H1 (cell line): ENCODE data around the gene ARHGAP26. TPM values are rescaled to one million over a fixed set of nuclear protein-coding genes. Genes with fewer than 3 reads are reported as not detected.

Source experiments
- CTCF ChIA-PET: fragments of 300-600 bp; sonication (Branson Sonifier 250); formaldehyde crosslinking; loops from one replicate; lab custom pipeline; 2021; ENCODE audit not compliant: partially characterized antibody; lab: Charles Lee
- POLR2A ChIA-PET: fragments of 300-600 bp; sonication (Branson Sonifier 250); formaldehyde crosslinking; loops from one replicate; lab custom pipeline; 2021; ENCODE audit warnings: inconsistent platforms; ENCODE audit not compliant: partially characterized antibody; lab: Charles Lee
- DNase-seq, 2 experiments: peaks; one replicate each; pipeline versions ENCODE4 v3.0.0 to v3.0.0-alpha.2; 2010 to 2022; ENCODE audit warnings: low spot score in 2 of 2, low read depth in 1 of 2, mixed read lengths in 1 of 2
- FAIRE-seq: peaks from 2 replicates; lab custom pipeline; 2011; peaks lifted over from hg19 to GRCh38; lab: Jason Lieb, UNC
- H2AFZ ChIP-seq: 2 replicates; pipeline ENCODE4 v1.8.1; 2012; ENCODE audit warnings: low read length, inconsistent platforms
- H2AK5ac ChIP-seq: 2 replicates; pipeline ENCODE4 v1.6.1; 2013; ENCODE audit warnings: low read depth, low read length
- H2BK120ac ChIP-seq: replicated peaks from 2 replicates; pipeline ENCODE3; 2013; ENCODE audit warnings: low read depth, low read length, inconsistent platforms
- H2BK12ac ChIP-seq: 2 replicates; pipeline ENCODE4 v1.6.1; 2013; ENCODE audit warnings: low read depth, low read length
- H2BK15ac ChIP-seq: 2 replicates; pipeline ENCODE4 v1.6.1; 2013; ENCODE audit warnings: low read length
- H2BK20ac ChIP-seq: 2 replicates; pipeline ENCODE4 v1.6.1; 2013; ENCODE audit warnings: low read length
- H2BK5ac ChIP-seq: 2 replicates; pipeline ENCODE4 v1.6.1; 2013; ENCODE audit warnings: low read depth, low read length
- H3K14ac ChIP-seq: 2 replicates; pipeline ENCODE4 v1.6.1; 2013; ENCODE audit warnings: inconsistent platforms; ENCODE audit not compliant: insufficient read length
- H3K18ac ChIP-seq: 2 replicates; pipeline ENCODE4 v1.6.1; 2013; ENCODE audit warnings: low read length; ENCODE audit errors: extremely low read depth
- H3K23ac ChIP-seq: 2 replicates; pipeline ENCODE4 v1.6.1; 2013; ENCODE audit warnings: inconsistent platforms; ENCODE audit not compliant: insufficient read length
- H3K23me2 ChIP-seq: 2 replicates; pipeline ENCODE4 v1.6.1; 2013; ENCODE audit warnings: low read depth, low read length
- H3K27ac ChIP-seq: 2 replicates; pipeline ENCODE4 v1.6.1; 2011; ENCODE audit warnings: low read depth, low read length, inconsistent platforms
- H3K27me3 ChIP-seq, 4 experiments: replicated peaks in 1 of 4; 1 replicate in 1 of 4; 2 replicates in 3 of 4; pipeline versions ENCODE4 v1.6.1 to v1.8.1; 2011 to 2013; ENCODE audit warnings: low read length in 3 of 4, mild to moderate bottlenecking in 3 of 4, inconsistent platforms in 2 of 4, mixed read lengths in 2 of 4, moderate library complexity in 1 of 4; ENCODE audit not compliant: control insufficient read depth in 3 of 4, insufficient read depth in 3 of 4; ENCODE audit errors: extremely low read depth in 1 of 4
- H3K36me3 ChIP-seq, 4 experiments: 2 replicates each; pipeline versions ENCODE4 v1.6.1 to v1.8.1; 2011 to 2013; ENCODE audit warnings: mild to moderate bottlenecking in 4 of 4, low read length in 3 of 4, moderate library complexity in 2 of 4, control low read depth in 1 of 4, inconsistent platforms in 1 of 4; ENCODE audit not compliant: insufficient read depth in 4 of 4, control insufficient read depth in 2 of 4
- H3K4ac ChIP-seq: replicated peaks from 2 replicates; pipeline ENCODE3; 2013; ENCODE audit warnings: low read length, low read depth, mixed read lengths, inconsistent platforms; ENCODE audit not compliant: insufficient read length
- H3K4me1 ChIP-seq, 4 experiments: replicated peaks in 1 of 4; 1 replicate in 1 of 4; 2 replicates in 3 of 4; pipeline versions ENCODE4 v1.6.1 to v1.8.1; 2011 to 2013; ENCODE audit warnings: low read length in 3 of 4, inconsistent platforms in 2 of 4, mixed read lengths in 1 of 4; ENCODE audit not compliant: insufficient read depth in 4 of 4, control insufficient read depth in 3 of 4
- H3K4me2 ChIP-seq, 2 experiments: 2 replicates each; pipeline versions ENCODE4 v1.6.1 to v1.8.1; 2011 to 2013; ENCODE audit warnings: low read depth in 2 of 2, low read length in 2 of 2, control low read depth in 1 of 2, inconsistent platforms in 1 of 2, mild to moderate bottlenecking in 1 of 2; ENCODE audit not compliant: insufficient read depth in 1 of 2
- H3K4me3 ChIP-seq, 4 experiments: fragments of 200-600, 300-600 bp in 1 of 4; sonication (generic), shearing (Covaris generic), sonication (Bioruptor Twin) in 1 of 4; 2 replicates each; pipeline versions ENCODE4 v1.5.1 to v1.8.1; 2011 to 2016; ENCODE audit warnings: low read length in 4 of 4, low read depth in 3 of 4, control low read depth in 2 of 4, inconsistent platforms in 2 of 4, mild to moderate bottlenecking in 2 of 4, mixed read lengths in 1 of 4, moderate library complexity in 1 of 4; ENCODE audit not compliant: insufficient read depth in 2 of 4; ENCODE audit errors: extremely low read depth in 1 of 4
- H3K56ac ChIP-seq: replicated peaks from 2 replicates; pipeline ENCODE3; 2013; ENCODE audit warnings: low read depth, mild to moderate bottlenecking, mixed read lengths, low read length, inconsistent platforms; ENCODE audit not compliant: insufficient read length
- H3K79me1 ChIP-seq: 2 replicates; pipeline ENCODE4 v1.6.1; 2013; ENCODE audit warnings: low read depth, low read length, control low read depth
- H3K79me2 ChIP-seq, 2 experiments: 2 replicates each; pipeline versions ENCODE4 v1.6.1 to v1.8.1; 2012 to 2013; ENCODE audit warnings: low read length in 2 of 2, mild to moderate bottlenecking in 2 of 2, inconsistent platforms in 1 of 2; ENCODE audit not compliant: insufficient read depth in 2 of 2, control insufficient read depth in 1 of 2
- H3K9ac ChIP-seq, 4 experiments: replicated peaks in 1 of 4; 1 replicate in 1 of 4; 2 replicates in 3 of 4; pipeline versions ENCODE4 v1.6.1 to v1.8.1; 2011 to 2013; ENCODE audit warnings: low read depth in 3 of 4, low read length in 3 of 4, control low read depth in 2 of 4, mild to moderate bottlenecking in 2 of 4, moderate library complexity in 2 of 4, inconsistent platforms in 1 of 4; ENCODE audit errors: extremely low read depth in 1 of 4
- H3K9me3 ChIP-seq, 2 experiments: 2 replicates each; pipeline versions ENCODE4 v1.6.1 to v1.8.1; 2012 to 2013; ENCODE audit warnings: mild to moderate bottlenecking in 2 of 2, moderate library complexity in 2 of 2, control low read depth in 1 of 2, inconsistent platforms in 1 of 2, low read depth in 1 of 2, low read length in 1 of 2, mixed read lengths in 1 of 2; ENCODE audit not compliant: insufficient read depth in 2 of 2
- H4K20me1 ChIP-seq, 2 experiments: replicated peaks in 1 of 2; 2 replicates each; pipeline versions ENCODE3 to v1.8.1; 2011 to 2013; ENCODE audit warnings: inconsistent platforms in 2 of 2, low read length in 2 of 2, mild to moderate bottlenecking in 1 of 2; ENCODE audit not compliant: insufficient read depth in 2 of 2, control insufficient read depth in 1 of 2
- H4K5ac ChIP-seq: 2 replicates; pipeline ENCODE4 v1.6.1; 2013; ENCODE audit warnings: low read length, low read depth, mixed read lengths, inconsistent platforms; ENCODE audit not compliant: insufficient read length
- H4K8ac ChIP-seq: 2 replicates; pipeline ENCODE4 v1.8.0; 2013; ENCODE audit warnings: mild to moderate bottlenecking, moderate library complexity, low read length, inconsistent platforms; ENCODE audit not compliant: insufficient read depth; ENCODE audit errors: extremely low read depth
- H4K91ac ChIP-seq: replicated peaks from 2 replicates; pipeline ENCODE3; 2013; ENCODE audit warnings: low read length, mixed read lengths, inconsistent platforms; ENCODE audit not compliant: insufficient read length
- RXRA ChIP-seq: IDR thresholded peaks from 2 replicates; pipeline ENCODE4 v1.6.1; 2011; ENCODE audit warnings: low read depth, mild to moderate bottlenecking, low read length, moderate library complexity; ENCODE audit not compliant: insufficient read depth
- SP4 ChIP-seq: IDR thresholded peaks from 2 replicates; pipeline ENCODE4 v1.6.1; 2012; ENCODE audit warnings: low read length, inconsistent platforms
- WGBS, 2 experiments: shearing (Covaris generic) in 1 of 2; methylation state at CpG; one replicate each; pipeline versions ENCODE4 v1.1.6 to v1.1.7; 2013 to 2015; ENCODE audit warnings: low lambda C conversion rate in 2 of 2, mixed read lengths in 2 of 2, inconsistent platforms in 1 of 2, low coverage in 1 of 2, missing lambda C conversion rate in 1 of 2; ENCODE audit not compliant: insufficient replicate concordance in 2 of 2, insufficient coverage in 1 of 2, insufficient read length in 1 of 2; ENCODE audit errors: extremely low coverage in 1 of 2, missing lambda C conversion rate in 1 of 2; 5-methylcytosine and 5-hydroxymethylcytosine counted together
- polyA plus RNA-seq, 7 experiments: library from polyadenylated mRNA; depleted of rRNA in 3 of 7; stranded (reverse) in 5 of 7; unstranded in 2 of 7; fragments of >200 nt in 5 of 7; fragments of 200-250 nt in 2 of 7; gene quantifications; 1 replicate in 5 of 7; 2 replicates in 1 of 7; 4 replicates in 1 of 7; pipeline versions ENCODE4 v1.2.1 to v1.2.3, GENCODE V29; 2011 to 2013; ENCODE audit warnings: missing spikeins in 2 of 7, mixed read lengths in 2 of 7
- total RNA-seq: library from RNA; stranded (reverse); fragmentation: NEBNext Ultra II Directional; extraction: Animal tissue kit (Norgen Biotek cat#: 25700); gene quantifications from 2 replicates; pipeline ENCODE4 v1.2.1, GENCODE V29; 2021

ARHGAP26 gene
- total and polyA plus RNA-seq, 2 of the 8 experiments (the other 6 are each of a cell fraction or from before 2014, with no cell fraction given): 7.1 to 24.8 TPM

GRCh38 chr5:143010351-143010750 is 240.2 kb downstream of the ARHGAP26 start:
- Histone ChIP-seq H3K9ac (no peak overlapping the region), H3K14ac (no peak overlapping the region), H2BK12ac (no peak overlapping the region), H3K79me2 (no peaks in the 10 kb centered on the region), H2BK15ac (no peak overlapping the region), H2AFZ (no peak overlapping the region), H3K27me3 (no peaks in the 10 kb centered on the region), H2BK120ac (no peak overlapping the region), H2AK5ac (no peak overlapping the region), H3K36me3 (no peaks in the 10 kb centered on the region), H2BK20ac (no peak overlapping the region), H4K8ac (no peak overlapping the region), H3K27ac (no peak overlapping the region), H2BK5ac (no peak overlapping the region), H3K56ac (no peak overlapping the region), H3K9me3 (no peaks in the 10 kb centered on the region), H3K79me1 (no peaks in the 10 kb centered on the region), H3K18ac (no peak overlapping the region), H3K4ac (no peak overlapping the region), H3K4me3 (no peak overlapping the region), H4K91ac (no peak overlapping the region), H4K20me1 (no peaks in the 10 kb centered on the region), H3K23me2 (no peaks in the 10 kb centered on the region; the same call in 1 of the 2 replicates), H3K4me1 (peaks cover 0 to 5% (median 0%) of the 10 kb centered on the region in 4 experiments; a peak in 4 of 7 replicates), H3K4me2 (no peak overlapping the region), H4K5ac (no peak overlapping the region), H3K23ac (no peak overlapping the region)
- no peak for DNase-seq
- 100% methylated on average over 1 of the region's 1 CpG; no CpG with 5 or more reads in 1 of the 2 experiments for WGBS, 2 experiments
- CTCF ChIA-PET: interaction anchor here (1.0 to 6.8 kb wide), 3 partner anchors 10 to 16 kb away, joined by 4 to 51 read pairs (median 5); no protein-coding TSS in a partner anchor
- FAIRE-seq: no peak
- POLR2A ChIA-PET: no interaction called here
- TF ChIP-seq RXRA (no peak), SP4 (no peak)
